H1 (cell line): ENCODE measurements around the gene C1orf210. TPM values are rescaled to one million over a fixed set of nuclear protein-coding genes. Genes with fewer than 3 reads are reported as not detected.

Experiments used
- CTCF ChIA-PET: fragments of 300-600 bp; sonication (Branson Sonifier 250); formaldehyde crosslinking; loops from one replicate; lab custom pipeline; 2021; ENCODE audit not compliant: partially characterized antibody; lab: Charles Lee
- POLR2A ChIA-PET: fragments of 300-600 bp; sonication (Branson Sonifier 250); formaldehyde crosslinking; loops from one replicate; lab custom pipeline; 2021; ENCODE audit warnings: inconsistent platforms; ENCODE audit not compliant: partially characterized antibody; lab: Charles Lee
- DNase-seq, 2 experiments: peaks; one replicate each; pipeline versions ENCODE4 v3.0.0 to v3.0.0-alpha.2; 2010 to 2022; ENCODE audit warnings: low spot score in 2 of 2, low read depth in 1 of 2, mixed read lengths in 1 of 2
- FAIRE-seq: peaks from 2 replicates; lab custom pipeline; 2011; peaks lifted over from hg19 to GRCh38; lab: Jason Lieb, UNC
- H2AFZ ChIP-seq: 2 replicates; pipeline ENCODE4 v1.8.1; 2012; ENCODE audit warnings: low read length, inconsistent platforms
- H2AK5ac ChIP-seq: 2 replicates; pipeline ENCODE4 v1.6.1; 2013; ENCODE audit warnings: low read depth, low read length
- H2BK120ac ChIP-seq: replicated peaks from 2 replicates; pipeline ENCODE3; 2013; ENCODE audit warnings: low read depth, low read length, inconsistent platforms
- H2BK12ac ChIP-seq: 2 replicates; pipeline ENCODE4 v1.6.1; 2013; ENCODE audit warnings: low read depth, low read length
- H2BK15ac ChIP-seq: 2 replicates; pipeline ENCODE4 v1.6.1; 2013; ENCODE audit warnings: low read length
- H2BK20ac ChIP-seq: 2 replicates; pipeline ENCODE4 v1.6.1; 2013; ENCODE audit warnings: low read length
- H2BK5ac ChIP-seq: 2 replicates; pipeline ENCODE4 v1.6.1; 2013; ENCODE audit warnings: low read depth, low read length
- H3K14ac ChIP-seq: 2 replicates; pipeline ENCODE4 v1.6.1; 2013; ENCODE audit warnings: inconsistent platforms; ENCODE audit not compliant: insufficient read length
- H3K18ac ChIP-seq: 2 replicates; pipeline ENCODE4 v1.6.1; 2013; ENCODE audit warnings: low read length; ENCODE audit errors: extremely low read depth
- H3K23ac ChIP-seq: 2 replicates; pipeline ENCODE4 v1.6.1; 2013; ENCODE audit warnings: inconsistent platforms; ENCODE audit not compliant: insufficient read length
- H3K23me2 ChIP-seq: 2 replicates; pipeline ENCODE4 v1.6.1; 2013; ENCODE audit warnings: low read depth, low read length
- H3K27ac ChIP-seq: 2 replicates; pipeline ENCODE4 v1.6.1; 2011; ENCODE audit warnings: low read depth, low read length, inconsistent platforms
- H3K27me3 ChIP-seq, 4 experiments: replicated peaks in 1 of 4; 1 replicate in 1 of 4; 2 replicates in 3 of 4; pipeline versions ENCODE4 v1.6.1 to v1.8.1; 2011 to 2013; ENCODE audit warnings: low read length in 3 of 4, mild to moderate bottlenecking in 3 of 4, inconsistent platforms in 2 of 4, mixed read lengths in 2 of 4, moderate library complexity in 1 of 4; ENCODE audit not compliant: control insufficient read depth in 3 of 4, insufficient read depth in 3 of 4; ENCODE audit errors: extremely low read depth in 1 of 4
- H3K36me3 ChIP-seq, 4 experiments: 2 replicates each; pipeline versions ENCODE4 v1.6.1 to v1.8.1; 2011 to 2013; ENCODE audit warnings: mild to moderate bottlenecking in 4 of 4, low read length in 3 of 4, moderate library complexity in 2 of 4, control low read depth in 1 of 4, inconsistent platforms in 1 of 4; ENCODE audit not compliant: insufficient read depth in 4 of 4, control insufficient read depth in 2 of 4
- H3K4ac ChIP-seq: replicated peaks from 2 replicates; pipeline ENCODE3; 2013; ENCODE audit warnings: low read length, low read depth, mixed read lengths, inconsistent platforms; ENCODE audit not compliant: insufficient read length
- H3K4me1 ChIP-seq, 4 experiments: replicated peaks in 1 of 4; 1 replicate in 1 of 4; 2 replicates in 3 of 4; pipeline versions ENCODE4 v1.6.1 to v1.8.1; 2011 to 2013; ENCODE audit warnings: low read length in 3 of 4, inconsistent platforms in 2 of 4, mixed read lengths in 1 of 4; ENCODE audit not compliant: insufficient read depth in 4 of 4, control insufficient read depth in 3 of 4
- H3K4me2 ChIP-seq, 2 experiments: 2 replicates each; pipeline versions ENCODE4 v1.6.1 to v1.8.1; 2011 to 2013; ENCODE audit warnings: low read depth in 2 of 2, low read length in 2 of 2, control low read depth in 1 of 2, inconsistent platforms in 1 of 2, mild to moderate bottlenecking in 1 of 2; ENCODE audit not compliant: insufficient read depth in 1 of 2
- H3K4me3 ChIP-seq, 4 experiments: fragments of 200-600, 300-600 bp in 1 of 4; sonication (generic), shearing (Covaris generic), sonication (Bioruptor Twin) in 1 of 4; 2 replicates each; pipeline versions ENCODE4 v1.5.1 to v1.8.1; 2011 to 2016; ENCODE audit warnings: low read length in 4 of 4, low read depth in 3 of 4, control low read depth in 2 of 4, inconsistent platforms in 2 of 4, mild to moderate bottlenecking in 2 of 4, mixed read lengths in 1 of 4, moderate library complexity in 1 of 4; ENCODE audit not compliant: insufficient read depth in 2 of 4; ENCODE audit errors: extremely low read depth in 1 of 4
- H3K56ac ChIP-seq: replicated peaks from 2 replicates; pipeline ENCODE3; 2013; ENCODE audit warnings: low read depth, mild to moderate bottlenecking, mixed read lengths, low read length, inconsistent platforms; ENCODE audit not compliant: insufficient read length
- H3K79me1 ChIP-seq: 2 replicates; pipeline ENCODE4 v1.6.1; 2013; ENCODE audit warnings: low read depth, low read length, control low read depth
- H3K79me2 ChIP-seq, 2 experiments: 2 replicates each; pipeline versions ENCODE4 v1.6.1 to v1.8.1; 2012 to 2013; ENCODE audit warnings: low read length in 2 of 2, mild to moderate bottlenecking in 2 of 2, inconsistent platforms in 1 of 2; ENCODE audit not compliant: insufficient read depth in 2 of 2, control insufficient read depth in 1 of 2
- H3K9ac ChIP-seq, 4 experiments: replicated peaks in 1 of 4; 1 replicate in 1 of 4; 2 replicates in 3 of 4; pipeline versions ENCODE4 v1.6.1 to v1.8.1; 2011 to 2013; ENCODE audit warnings: low read depth in 3 of 4, low read length in 3 of 4, control low read depth in 2 of 4, mild to moderate bottlenecking in 2 of 4, moderate library complexity in 2 of 4, inconsistent platforms in 1 of 4; ENCODE audit errors: extremely low read depth in 1 of 4
- H3K9me3 ChIP-seq, 2 experiments: 2 replicates each; pipeline versions ENCODE4 v1.6.1 to v1.8.1; 2012 to 2013; ENCODE audit warnings: mild to moderate bottlenecking in 2 of 2, moderate library complexity in 2 of 2, control low read depth in 1 of 2, inconsistent platforms in 1 of 2, low read depth in 1 of 2, low read length in 1 of 2, mixed read lengths in 1 of 2; ENCODE audit not compliant: insufficient read depth in 2 of 2
- H4K20me1 ChIP-seq, 2 experiments: replicated peaks in 1 of 2; 2 replicates each; pipeline versions ENCODE3 to v1.8.1; 2011 to 2013; ENCODE audit warnings: inconsistent platforms in 2 of 2, low read length in 2 of 2, mild to moderate bottlenecking in 1 of 2; ENCODE audit not compliant: insufficient read depth in 2 of 2, control insufficient read depth in 1 of 2
- H4K5ac ChIP-seq: 2 replicates; pipeline ENCODE4 v1.6.1; 2013; ENCODE audit warnings: low read length, low read depth, mixed read lengths, inconsistent platforms; ENCODE audit not compliant: insufficient read length
- H4K8ac ChIP-seq: 2 replicates; pipeline ENCODE4 v1.8.0; 2013; ENCODE audit warnings: mild to moderate bottlenecking, moderate library complexity, low read length, inconsistent platforms; ENCODE audit not compliant: insufficient read depth; ENCODE audit errors: extremely low read depth
- H4K91ac ChIP-seq: replicated peaks from 2 replicates; pipeline ENCODE3; 2013; ENCODE audit warnings: low read length, mixed read lengths, inconsistent platforms; ENCODE audit not compliant: insufficient read length
- ASH2L ChIP-seq: fragments of 200-600, 300-600 bp; sonication (generic); IDR thresholded peaks from one replicate; pipeline ENCODE4 v1.7.1; 2017; ENCODE audit warnings: low read length
- FOSL1 ChIP-seq: IDR thresholded peaks from 2 replicates; pipeline ENCODE4 v1.6.1; 2011; ENCODE audit warnings: mild to moderate bottlenecking, low read depth, low read length, moderate library complexity; ENCODE audit not compliant: insufficient read depth
- GTF2F1 ChIP-seq: IDR thresholded peaks from 2 replicates; pipeline ENCODE4 v1.6.1; 2012; ENCODE audit warnings: low read depth, low read length, improper control_type of control experiment, borderline replicate concordance
- JUND ChIP-seq: IDR thresholded peaks from 2 replicates; pipeline ENCODE4 v1.6.1; 2011; ENCODE audit warnings: mild to moderate bottlenecking, improper control_type of control experiment, low read length
- POU5F1 ChIP-seq: IDR thresholded peaks from 2 replicates; pipeline ENCODE4 v1.6.1; 2011; ENCODE audit warnings: low read depth, mild to moderate bottlenecking, low read length, moderate library complexity
- RAD21 ChIP-seq, 2 experiments: IDR thresholded peaks in 1 of 2; conservative IDR thresholded peaks in 1 of 2; 2 replicates each; pipeline ENCODE4 v1.6.1; 2011; ENCODE audit warnings: low read depth in 2 of 2, low read length in 2 of 2, improper control_type of control experiment in 1 of 2, inconsistent platforms in 1 of 2, mild to moderate bottlenecking in 1 of 2, moderate library complexity in 1 of 2
- SIN3A ChIP-seq, 2 experiments: IDR thresholded peaks in 1 of 2; conservative IDR thresholded peaks in 1 of 2; 2 replicates each; pipeline ENCODE4 v1.6.1; 2011 to 2012; ENCODE audit warnings: low read length in 2 of 2, improper control_type of control experiment in 1 of 2, low read depth in 1 of 2, mild to moderate bottlenecking in 1 of 2
- SIX5 ChIP-seq: IDR thresholded peaks from 2 replicates; pipeline ENCODE4 v1.6.1; 2011; ENCODE audit warnings: mild to moderate bottlenecking, low read depth, low read length
- SP1 ChIP-seq: IDR thresholded peaks from 2 replicates; pipeline ENCODE4 v1.6.1; 2011; ENCODE audit warnings: low read depth, low read length
- TAF1 ChIP-seq: IDR thresholded peaks from 2 replicates; pipeline ENCODE4 v1.6.1; 2011; ENCODE audit warnings: mild to moderate bottlenecking, low read depth, low read length
- TCF12 ChIP-seq: IDR thresholded peaks from 2 replicates; pipeline ENCODE4 v1.6.1; 2011; ENCODE audit warnings: low read depth, mild to moderate bottlenecking, low read length
- WGBS, 2 experiments: shearing (Covaris generic) in 1 of 2; methylation state at CpG; one replicate each; pipeline versions ENCODE4 v1.1.6 to v1.1.7; 2013 to 2015; ENCODE audit warnings: low lambda C conversion rate in 2 of 2, mixed read lengths in 2 of 2, inconsistent platforms in 1 of 2, low coverage in 1 of 2, missing lambda C conversion rate in 1 of 2; ENCODE audit not compliant: insufficient replicate concordance in 2 of 2, insufficient coverage in 1 of 2, insufficient read length in 1 of 2; ENCODE audit errors: extremely low coverage in 1 of 2, missing lambda C conversion rate in 1 of 2; 5-methylcytosine and 5-hydroxymethylcytosine counted together
- polyA plus RNA-seq, 7 experiments: library from polyadenylated mRNA; depleted of rRNA in 3 of 7; stranded (reverse) in 5 of 7; unstranded in 2 of 7; fragments of >200 nt in 5 of 7; fragments of 200-250 nt in 2 of 7; gene quantifications; 1 replicate in 5 of 7; 2 replicates in 1 of 7; 4 replicates in 1 of 7; pipeline versions ENCODE4 v1.2.1 to v1.2.3, GENCODE V29; 2011 to 2013; ENCODE audit warnings: missing spikeins in 2 of 7, mixed read lengths in 2 of 7
- total RNA-seq: library from RNA; stranded (reverse); fragmentation: NEBNext Ultra II Directional; extraction: Animal tissue kit (Norgen Biotek cat#: 25700); gene quantifications from 2 replicates; pipeline ENCODE4 v1.2.1, GENCODE V29; 2021
- TF ChIP-seq, protein P1 (sequence below): IDR thresholded peaks from 2 replicates; pipeline ENCODE4 v1.6.1; 2012; ENCODE audit warnings: low read length, inconsistent platforms

Gene C1orf210
- total and polyA plus RNA-seq, 2 of the 8 experiments (the other 6 are each of a cell fraction or from before 2014, with no cell fraction given) = 12.0 to 27.9 TPM

DNA sequence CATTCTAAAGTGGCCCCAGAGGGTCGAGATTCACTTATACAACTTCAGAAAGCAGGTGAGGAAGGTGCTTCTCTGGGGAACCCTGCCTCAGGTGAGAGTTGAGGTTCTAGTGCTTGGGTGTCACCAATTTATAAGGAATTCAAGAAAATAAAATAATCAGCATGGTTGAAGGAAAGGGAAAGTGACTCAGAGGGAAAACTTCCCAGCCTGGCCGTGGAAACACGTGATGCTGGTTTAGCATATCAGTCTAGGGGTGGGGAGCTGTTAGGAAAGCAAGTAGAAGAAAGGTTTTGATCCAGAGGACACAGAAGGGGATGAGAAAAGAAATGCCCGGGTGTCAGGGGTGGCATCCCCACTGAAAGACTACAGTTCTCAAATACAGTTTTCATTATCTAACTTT is 53.3 kb downstream of the C1orf210 start:
- no peaks in the 10 kb centered on the region for H3K27me3 ChIP-seq
- H4K8ac ChIP-seq = no peak overlapping the region
- no peak overlapping the region for H2BK5ac ChIP-seq
- no peak overlapping the region for H2BK120ac ChIP-seq
- no peaks in the 10 kb centered on the region; the same call in 1 of the 2 replicates for H3K79me1 ChIP-seq
- H3K9ac ChIP-seq = no peak overlapping the region
- H3K79me2 ChIP-seq = no peaks in the 10 kb centered on the region
- no peak overlapping the region for H3K4me2 ChIP-seq
- no peaks in the 10 kb centered on the region for H3K36me3 ChIP-seq
- no peak overlapping the region for H2AFZ ChIP-seq
- no peak overlapping the region for H2AK5ac ChIP-seq
- no peak overlapping the region for H3K4ac ChIP-seq
- DNase-seq = no peak
- H3K4me3 ChIP-seq = no peak overlapping the region
- H2BK20ac ChIP-seq = no peak overlapping the region
- no peaks in the 10 kb centered on the region for H4K20me1 ChIP-seq
- H3K4me1 ChIP-seq = peaks cover 0 to 4% (median 3%) of the 10 kb centered on the region in 4 experiments; a peak in 3 of 7 replicates
- H3K14ac ChIP-seq = no peak overlapping the region
- no peak overlapping the region for H3K56ac ChIP-seq
- no peaks in the 10 kb centered on the region for H3K23me2 ChIP-seq
- H3K18ac ChIP-seq = no peak overlapping the region
- ChIA-PET POLR2A (interaction anchor here (0.6 kb wide), 1 partner anchor 86 kb away, joined by 3 read pairs; no protein-coding TSS in a partner anchor), CTCF (interaction anchor here (0.6 to 9.8 kb wide), 4 partner anchors 88 to 182 kb away, joined by 3 to 131 read pairs (median 7); partner anchors contain the start of gene CDC20)
- H2BK12ac ChIP-seq = no peak overlapping the region
- no peak overlapping the region for H2BK15ac ChIP-seq
- WGBS, 2 experiments = 77% methylated on average over 4 of the region's 4 CpGs; no CpG with 5 or more reads in 1 of the 2 experiments
- no peak overlapping the region for H4K91ac ChIP-seq
- no peak for FAIRE-seq
- no peak overlapping the region for H3K23ac ChIP-seq
- H3K9me3 ChIP-seq = no peaks in the 10 kb centered on the region
- H3K27ac ChIP-seq = no peak overlapping the region
- H4K5ac ChIP-seq = no peak overlapping the region
- no peak for TF ChIP-seq SIN3A (conservative IDR thresholded peaks at IDR 0.05 in 1 of 2, IDR thresholded peaks at IDR 0.05 in 1 of 2; ENCODE audit: low read depth in 1 of 2, low read length in 2 of 2)
- TF ChIP-seq, protein P1, sequence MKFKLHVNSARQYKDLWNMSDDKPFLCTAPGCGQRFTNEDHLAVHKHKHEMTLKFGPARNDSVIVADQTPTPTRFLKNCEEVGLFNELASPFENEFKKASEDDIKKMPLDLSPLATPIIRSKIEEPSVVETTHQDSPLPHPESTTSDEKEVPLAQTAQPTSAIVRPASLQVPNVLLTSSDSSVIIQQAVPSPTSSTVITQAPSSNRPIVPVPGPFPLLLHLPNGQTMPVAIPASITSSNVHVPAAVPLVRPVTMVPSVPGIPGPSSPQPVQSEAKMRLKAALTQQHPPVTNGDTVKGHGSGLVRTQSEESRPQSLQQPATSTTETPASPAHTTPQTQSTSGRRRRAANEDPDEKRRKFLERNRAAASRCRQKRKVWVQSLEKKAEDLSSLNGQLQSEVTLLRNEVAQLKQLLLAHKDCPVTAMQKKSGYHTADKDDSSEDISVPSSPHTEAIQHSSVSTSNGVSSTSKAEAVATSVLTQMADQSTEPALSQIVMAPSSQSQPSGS = no peak
- TF ChIP-seq FOSL1 = no peak
- TF ChIP-seq JUND = no peak
- TF ChIP-seq ASH2L = no peak
- TF ChIP-seq TCF12 = no peak
- no peak for TF ChIP-seq SIX5
- TF ChIP-seq SP1 = no peak
- TF ChIP-seq TAF1 = no peak
- no peak for TF ChIP-seq POU5F1
- no peak for TF ChIP-seq RAD21 (IDR thresholded peaks at IDR 0.05 in 1 of 2, conservative IDR thresholded peaks at IDR 0.05 in 1 of 2; ENCODE audit: low read depth in 2 of 2, low read length in 2 of 2)
- no peak for TF ChIP-seq GTF2F1
